Measurements from ENCODE around the gene KDM1B.

The KDM1B gene

GRCh38 chr6:18209539-18210197 is 54.4 kb downstream of the KDM1B start:
- ATAC-seq, result no peak
- no peak for TF ChIP-seq ISL1 (CRISPR knock-in tag; IDR thresholded peaks at IDR 0.05)

- TF ChIP-seq ESRRG (CRISPR knock-in tag; IDR thresholded peaks at IDR 0.05), result no peak
- no peak for ATAC-seq
Measured at GRCh38 chr6:18210707-18211106, 55.5 kb downstream of the KDM1B start.

GRCh38 chr6:18211338-18211737 is 56.1 kb downstream of the KDM1B start:
- no peak for ATAC-seq
- TF ChIP-seq ZNF70 (CRISPR knock-in tag; IDR thresholded peaks at IDR 0.05) (no peak), ZNF8 (CRISPR knock-in tag; IDR thresholded peaks at IDR 0.05) (no peak), GLIS3 (CRISPR knock-in tag; IDR thresholded peaks at IDR 0.05) (no peak), SNAI2 (CRISPR knock-in tag; IDR thresholded peaks at IDR 0.05) (no peak), CSDC2 (CRISPR knock-in tag; IDR thresholded peaks at IDR 0.05) (no peak), ISL1 (CRISPR knock-in tag; IDR thresholded peaks at IDR 0.05) (no peak), ZC3H10 (CRISPR knock-in tag; IDR thresholded peaks at IDR 0.05) (no peak), ZNF565 (CRISPR knock-in tag; conservative IDR thresholded peaks at IDR 0.05; ENCODE audit: low read depth) (no peak), OSR1 (CRISPR knock-in tag; IDR thresholded peaks at IDR 0.05) (no peak), TSHZ2 (CRISPR knock-in tag; IDR thresholded peaks at IDR 0.05) (no peak), PPARA (CRISPR knock-in tag; IDR thresholded peaks at IDR 0.05; ENCODE audit: borderline replicate concordance) (no peak)

- no peak for ATAC-seq
- TF ChIP-seq PATZ1 (CRISPR knock-in tag; IDR thresholded peaks at IDR 0.05; ENCODE audit: borderline replicate concordance) (no peak), CSDC2 (CRISPR knock-in tag; IDR thresholded peaks at IDR 0.05) (no peak), BACH2 (CRISPR knock-in tag; IDR thresholded peaks at IDR 0.05; ENCODE audit: borderline replicate concordance) (no peak), TOX (CRISPR knock-in tag; IDR thresholded peaks at IDR 0.05; ENCODE audit: borderline replicate concordance) (no peak), ESRRG (CRISPR knock-in tag; IDR thresholded peaks at IDR 0.05) (no peak), ARNTL (CRISPR knock-in tag; IDR thresholded peaks at IDR 0.05; ENCODE audit: borderline replicate concordance, low read depth) (no peak), ZNF8 (CRISPR knock-in tag; IDR thresholded peaks at IDR 0.05) (no peak), PPARA (CRISPR knock-in tag; IDR thresholded peaks at IDR 0.05; ENCODE audit: borderline replicate concordance) (no peak), POU6F1 (CRISPR knock-in tag; IDR thresholded peaks at IDR 0.05; ENCODE audit: borderline replicate concordance, low read depth) (no peak), TCF4 (CRISPR knock-in tag; IDR thresholded peaks at IDR 0.05; ENCODE audit: borderline replicate concordance) (no peak)
Measured at GRCh38 chr6:18212231-18212630, 57.0 kb downstream of the KDM1B start.

- no peak for ATAC-seq
- no peak for TF ChIP-seq RARB (CRISPR knock-in tag; IDR thresholded peaks at IDR 0.05)
- no peak for TF ChIP-seq CSRNP3 (CRISPR knock-in tag; IDR thresholded peaks at IDR 0.05)
- no peak for TF ChIP-seq SNAI2 (CRISPR knock-in tag; IDR thresholded peaks at IDR 0.05)
- no peak for TF ChIP-seq ZFP3 (CRISPR knock-in tag; IDR thresholded peaks at IDR 0.05)
- no peak for TF ChIP-seq PPARA (CRISPR knock-in tag; IDR thresholded peaks at IDR 0.05; ENCODE audit: borderline replicate concordance)
- TF ChIP-seq ESRRG (CRISPR knock-in tag; IDR thresholded peaks at IDR 0.05), result no peak
- TF ChIP-seq ZNF70 (CRISPR knock-in tag; IDR thresholded peaks at IDR 0.05), result no peak
Measured at GRCh38 chr6:18213439-18213838, 58.2 kb downstream of the KDM1B start.
